CD4-positive, alpha-beta T cell (primary cell): ENCODE measurements around the gene PRKCSH. TPM values are rescaled to one million over a fixed set of nuclear protein-coding genes. Genes with fewer than 3 reads are reported as not detected.
"Not testable (repeated sequence)": the region's sequence is repeated elsewhere in the genome, so short reads cannot be mapped to it uniquely, and the experiment has no call there.

ENCODE experiments used
- ATAC-seq: fragments of 200-7000 bp; cut with Tn5 transposase; one replicate; pipeline ENCODE4 v1.10.0; 2022; ENCODE audit warnings: mild to moderate bottlenecking; ENCODE audit not compliant: poor library complexity
- CTCF ChIA-PET: fragments of 350-600 bp; sonication (Branson Sonifier 250); formaldehyde crosslinking; loops from one replicate; lab custom pipeline; 2021; ENCODE audit warnings: antibody characterized with exemption, inconsistent platforms; lab: Charles Lee
- POLR2A ChIA-PET: fragments of 350-600 bp; sonication (Branson Sonifier 250); formaldehyde crosslinking; loops from one replicate; lab custom pipeline; 2021; ENCODE audit warnings: antibody characterized with exemption, inconsistent platforms; lab: Charles Lee
- DNase-seq, 14 experiments: peaks; one replicate each; pipeline ENCODE4 v3.0.0-alpha.2; 2013 to 2020; ENCODE audit warnings: mixed read lengths in 2 of 14
- H3K27ac ChIP-seq, 2 donors: one replicate each; pipeline versions ENCODE4 v1.5.1 to v1.7.0; 2013; ENCODE audit warnings: low read length in 2 of 2, low read depth in 1 of 2, mild to moderate bottlenecking in 1 of 2
- H3K27me3 ChIP-seq, 2 experiments: 1 replicate in 1 of 2; 2 replicates in 1 of 2; pipeline versions ENCODE4 v1.6.1 to v1.7.0; 2013; ENCODE audit warnings: low read length in 2 of 2, control low read depth in 1 of 2, mild to moderate bottlenecking in 1 of 2, moderate library complexity in 1 of 2; ENCODE audit not compliant: insufficient read depth in 2 of 2, control insufficient read depth in 1 of 2
- H3K36me3 ChIP-seq: one replicate; pipeline ENCODE4 v1.6.1; 2013; ENCODE audit warnings: low read length, control low read depth; ENCODE audit not compliant: insufficient read depth
- H3K4me1 ChIP-seq: one replicate; pipeline ENCODE4 v1.6.1; 2013; ENCODE audit warnings: low read length, control low read depth; ENCODE audit not compliant: insufficient read depth
- H3K4me3 ChIP-seq: one replicate; pipeline ENCODE4 v1.5.1; 2013; ENCODE audit warnings: mild to moderate bottlenecking, low read length, moderate library complexity
- H3K9me3 ChIP-seq, 2 experiments: 1 replicate in 1 of 2; 2 replicates in 1 of 2; pipeline versions ENCODE4 v1.6.1 to v1.7.0; 2013; ENCODE audit warnings: low read length in 2 of 2, mild to moderate bottlenecking in 2 of 2, control low read depth in 1 of 2, moderate library complexity in 1 of 2; ENCODE audit not compliant: control insufficient read depth in 1 of 2, insufficient read depth in 1 of 2
- H3K27ac Mint-ChIP-seq: one replicate; pipeline ENCODE4 v1.8.0; 2020; ENCODE audit warnings: mixed read lengths
- H3K27me3 Mint-ChIP-seq: one replicate; pipeline ENCODE4 v1.8.0; 2021; ENCODE audit warnings: mixed read lengths
- H3K36me3 Mint-ChIP-seq: one replicate; pipeline ENCODE4 v1.8.0; 2021; ENCODE audit warnings: low read depth, mixed read lengths
- H3K4me1 Mint-ChIP-seq: one replicate; pipeline ENCODE4 v1.8.0; 2021; ENCODE audit warnings: low read depth, mixed read lengths
- H3K4me3 Mint-ChIP-seq: one replicate; pipeline ENCODE4 v1.8.0; 2020; ENCODE audit warnings: mild to moderate bottlenecking, mixed read lengths
- H3K9me3 Mint-ChIP-seq: one replicate; pipeline ENCODE4 v1.8.0; 2020; ENCODE audit warnings: mixed read lengths
- CTCF ChIP-seq: fragments of 200-600 bp; IDR thresholded peaks from one replicate; pipeline ENCODE4 v1.8.0; 2022; ENCODE audit warnings: antibody characterized with exemption, mild to moderate bottlenecking
- intact Hi-C, 2 experiments: fragments of 100-400 bp; cut with DNase I in 1 of 2; cut with micrococcal nuclease in 1 of 2; formaldehyde crosslinking; loops; one replicate each; pipeline versions ENCODE4 v1.15.1 to v1.9.0; 2023 to 2025; cut with DNase I, micrococcal nuclease
- total RNA-seq, 174 experiments: library from RNA in 2 of 174; stranded (reverse) in 2 of 174; gene quantifications; one replicate each; pipeline ENCODE4 v1.2.3 and lab custom pipeline; 2021 to 2026

The PRKCSH gene
- total RNA-seq, 2 experiments from 2014 or later = 257 to 260 TPM

GRCh38 chr19:11463391-11463790 lies 28.0 kb downstream of the PRKCSH start:
- ChIA-PET POLR2A (no interaction called here), CTCF (interaction anchor here (0.7 kb wide), 1 partner anchor 221 kb away, joined by 3 read pairs; no protein-coding TSS in a partner anchor)
- Histone ChIP-seq H3K36me3 (no peaks in the 10 kb centered on the region), H3K9me3 (no peaks in the 10 kb centered on the region), H3K4me1 (no peaks in the 10 kb centered on the region), H3K27me3 (no peaks in the 10 kb centered on the region), H3K27ac (no peak overlapping the region), H3K4me3 (no peak overlapping the region)
- DNase-seq (peak in 1 of 14 experiments; percentile 44), ATAC-seq (peak; percentile 87)
- Mint-ChIP-seq H3K4me1 (no peaks in the 10 kb centered on the region), H3K27me3 (peaks cover 16% of the 10 kb centered on the region), H3K36me3 (no peaks in the 10 kb centered on the region), H3K4me3 (no peak overlapping the region), H3K27ac (no peak overlapping the region), H3K9me3 (no peaks in the 10 kb centered on the region)
- TF ChIP-seq CTCF = no peak
- intact Hi-C loops = no loop called here

- CTCF ChIA-PET = no interaction called here
- H3K36me3 ChIP-seq = no peaks in the 10 kb centered on the region
- H3K9me3 Mint-ChIP-seq = no peaks in the 10 kb centered on the region
- no peak overlapping the region for H3K27ac Mint-ChIP-seq
- no peak for ATAC-seq
- DNase-seq = no peak
- no peak overlapping the region for H3K4me3 ChIP-seq
- H3K4me1 ChIP-seq = no peaks in the 10 kb centered on the region
- H3K27ac ChIP-seq = no peak overlapping the region
- no peaks in the 10 kb centered on the region for H3K4me1 Mint-ChIP-seq
- no peaks in the 10 kb centered on the region for H3K36me3 Mint-ChIP-seq
- H3K9me3 ChIP-seq = no peaks in the 10 kb centered on the region
- no peak for TF ChIP-seq CTCF
- intact Hi-C loops = no loop called here
- no peak overlapping the region for H3K4me3 Mint-ChIP-seq
- no peaks in the 10 kb centered on the region for H3K27me3 ChIP-seq
- POLR2A ChIA-PET = no interaction called here
- peaks cover 16% of the 10 kb centered on the region for H3K27me3 Mint-ChIP-seq
Observed at GRCh38 chr19:11464333-11465265, 29.2 kb downstream of the PRKCSH start.

GRCh38 chr19:11465600-11465999 lies 30.2 kb downstream of the PRKCSH start:
- Histone ChIP-seq H3K36me3 (no peaks in the 10 kb centered on the region), H3K4me1 (no peaks in the 10 kb centered on the region), H3K9me3 (no peaks in the 10 kb centered on the region), H3K4me3 (no peak overlapping the region), H3K27ac (no peak overlapping the region), H3K27me3 (no peaks in the 10 kb centered on the region)
- intact Hi-C loops = no loop called here
- POLR2A ChIA-PET = no interaction called here
- no peaks in the 10 kb centered on the region for H3K36me3 Mint-ChIP-seq
- H3K27ac Mint-ChIP-seq = no peak overlapping the region
- H3K27me3 Mint-ChIP-seq = peaks cover 7% of the 10 kb centered on the region
- no peak for TF ChIP-seq CTCF
- DNase-seq (no peak), ATAC-seq (no peak)
- H3K4me3 Mint-ChIP-seq = no peak overlapping the region
- CTCF ChIA-PET = no interaction called here
- H3K4me1 Mint-ChIP-seq = no peaks in the 10 kb centered on the region
- H3K9me3 Mint-ChIP-seq = no peaks in the 10 kb centered on the region

GRCh38 chr19:11468266-11468845 lies 32.9 kb downstream of the PRKCSH start:
- POLR2A ChIA-PET, H3K4me1 ChIP-seq, H3K27me3 Mint-ChIP-seq, H3K9me3 Mint-ChIP-seq, H3K9me3 ChIP-seq, H3K36me3 ChIP-seq, H3K27ac ChIP-seq, H3K4me3 Mint-ChIP-seq, ATAC-seq, intact Hi-C loops, H3K36me3 Mint-ChIP-seq, H3K4me1 Mint-ChIP-seq, H3K27ac Mint-ChIP-seq, H3K4me3 ChIP-seq, H3K27me3 ChIP-seq, DNase-seq: not testable (repeated sequence)
- CTCF ChIA-PET = interaction anchor here (1.2 kb wide), 1 partner anchor 14 kb away, joined by 6 read pairs; no protein-coding TSS in a partner anchor
